ENCODE results near the gene DCBLD1.

DCBLD1 gene

GRCh38 chr6:117504478-117505144 lies 22.1 kb downstream of the DCBLD1 start:
- Histone ChIP-seq H3K9me3 (ENCODE audit: control insufficient read depth, low read depth, low read length) (no peaks in the 10 kb centered on the region), H3K27ac (ENCODE audit: low read length) (no peak overlapping the region), H3K4me3 (ENCODE audit: low read length) (no peak overlapping the region), H3K4me1 (ENCODE audit: control insufficient read depth, low read depth, low read length) (no peaks in the 10 kb centered on the region), H3K9ac (ENCODE audit: low read length) (no peak overlapping the region), H3K36me3 (ENCODE audit: control insufficient read depth, low read depth, low read length) (no peaks in the 10 kb centered on the region), H3K27me3 (ENCODE audit: control insufficient read depth, insufficient read depth, low read length) (no peaks in the 10 kb centered on the region)

- no peaks in the 10 kb centered on the region for H3K27me3 ChIP-seq (ENCODE audit: control insufficient read depth, insufficient read depth, low read length)
- no peaks in the 10 kb centered on the region for H3K9me3 ChIP-seq (ENCODE audit: control insufficient read depth, low read depth, low read length)
- H3K4me1 ChIP-seq (ENCODE audit: control insufficient read depth, low read depth, low read length): no peaks in the 10 kb centered on the region
- H3K27ac ChIP-seq (ENCODE audit: low read length): no peak overlapping the region
- H3K9ac ChIP-seq (ENCODE audit: low read length): no peak overlapping the region
- H3K4me3 ChIP-seq (ENCODE audit: low read length): no peak overlapping the region
- no peaks in the 10 kb centered on the region for H3K36me3 ChIP-seq (ENCODE audit: control insufficient read depth, low read depth, low read length)
Observed at GRCh38 chr6:117505311-117505710, 22.8 kb downstream of the DCBLD1 start.

GRCh38 chr6:117506180-117506835 lies 23.8 kb downstream of the DCBLD1 start:
- H3K36me3 ChIP-seq (ENCODE audit: control insufficient read depth, low read depth, low read length): no peaks in the 10 kb centered on the region

GRCh38 chr6:117506907-117507306 lies 24.4 kb downstream of the DCBLD1 start:
- Histone ChIP-seq H3K36me3 (ENCODE audit: control insufficient read depth, low read depth, low read length) (no peaks in the 10 kb centered on the region), H3K4me3 (ENCODE audit: low read length) (no peak overlapping the region)

More at GRCh38 chr6:117506180-117506835, 23.8 kb downstream of the DCBLD1 start:
- H3K9me3 ChIP-seq (ENCODE audit: control insufficient read depth, low read depth, low read length): no peaks in the 10 kb centered on the region
- no peak overlapping the region for H3K27ac ChIP-seq (ENCODE audit: low read length)
- H3K27me3 ChIP-seq (ENCODE audit: control insufficient read depth, insufficient read depth, low read length): no peaks in the 10 kb centered on the region
- H3K9ac ChIP-seq (ENCODE audit: low read length): no peak overlapping the region
- no peak overlapping the region for H3K4me3 ChIP-seq (ENCODE audit: low read length)
- no peaks in the 10 kb centered on the region for H3K4me1 ChIP-seq (ENCODE audit: control insufficient read depth, low read depth, low read length)

GRCh38 chr6:117508450-117508971 lies 26.0 kb downstream of the DCBLD1 start:
- Histone ChIP-seq H3K27me3 (ENCODE audit: control insufficient read depth, insufficient read depth, low read length) (no peaks in the 10 kb centered on the region), H3K9me3 (ENCODE audit: control insufficient read depth, low read depth, low read length) (no peaks in the 10 kb centered on the region), H3K36me3 (ENCODE audit: control insufficient read depth, low read depth, low read length) (no peaks in the 10 kb centered on the region), H3K27ac (ENCODE audit: low read length) (no peak overlapping the region), H3K4me1 (ENCODE audit: control insufficient read depth, low read depth, low read length) (no peaks in the 10 kb centered on the region), H3K9ac (ENCODE audit: low read length) (no peak overlapping the region), H3K4me3 (ENCODE audit: low read length) (no peak overlapping the region)

More at GRCh38 chr6:117506907-117507306, 24.4 kb downstream of the DCBLD1 start:
- Histone ChIP-seq H3K4me1 (ENCODE audit: control insufficient read depth, low read depth, low read length) (no peaks in the 10 kb centered on the region), H3K27ac (ENCODE audit: low read length) (no peak overlapping the region), H3K9me3 (ENCODE audit: control insufficient read depth, low read depth, low read length) (no peaks in the 10 kb centered on the region), H3K27me3 (ENCODE audit: control insufficient read depth, insufficient read depth, low read length) (no peaks in the 10 kb centered on the region), H3K9ac (ENCODE audit: low read length) (no peak overlapping the region)

GRCh38 chr6:117509021-117509420 lies 26.5 kb downstream of the DCBLD1 start:
- no peak overlapping the region for H3K4me3 ChIP-seq (ENCODE audit: low read length)
- H3K9ac ChIP-seq (ENCODE audit: low read length): no peak overlapping the region
- H3K4me1 ChIP-seq (ENCODE audit: control insufficient read depth, low read depth, low read length): no peaks in the 10 kb centered on the region
- no peaks in the 10 kb centered on the region for H3K9me3 ChIP-seq (ENCODE audit: control insufficient read depth, low read depth, low read length)
- H3K36me3 ChIP-seq (ENCODE audit: control insufficient read depth, low read depth, low read length): no peaks in the 10 kb centered on the region
- no peak overlapping the region for H3K27ac ChIP-seq (ENCODE audit: low read length)
- no peaks in the 10 kb centered on the region for H3K27me3 ChIP-seq (ENCODE audit: control insufficient read depth, insufficient read depth, low read length)

- Histone ChIP-seq H3K4me1 (ENCODE audit: control insufficient read depth, low read depth, low read length) (no peaks in the 10 kb centered on the region), H3K27me3 (ENCODE audit: control insufficient read depth, insufficient read depth, low read length) (no peaks in the 10 kb centered on the region), H3K9me3 (ENCODE audit: control insufficient read depth, low read depth, low read length) (no peaks in the 10 kb centered on the region), H3K27ac (ENCODE audit: low read length) (no peak overlapping the region), H3K4me3 (ENCODE audit: low read length) (no peak overlapping the region), H3K36me3 (ENCODE audit: control insufficient read depth, low read depth, low read length) (no peaks in the 10 kb centered on the region), H3K9ac (ENCODE audit: low read length) (no peak overlapping the region)
Observed at GRCh38 chr6:117512056-117512828, 29.8 kb downstream of the DCBLD1 start.

- H3K4me1 ChIP-seq (ENCODE audit: control insufficient read depth, low read depth, low read length): no peaks in the 10 kb centered on the region
- H3K4me3 ChIP-seq (ENCODE audit: low read length): no peak overlapping the region
- no peak overlapping the region for H3K9ac ChIP-seq (ENCODE audit: low read length)
- H3K9me3 ChIP-seq (ENCODE audit: control insufficient read depth, low read depth, low read length): no peaks in the 10 kb centered on the region
- no peaks in the 10 kb centered on the region for H3K36me3 ChIP-seq (ENCODE audit: control insufficient read depth, low read depth, low read length)
- no peak overlapping the region for H3K27ac ChIP-seq (ENCODE audit: low read length)
- H3K27me3 ChIP-seq (ENCODE audit: control insufficient read depth, insufficient read depth, low read length): no peaks in the 10 kb centered on the region
Observed at GRCh38 chr6:117512987-117513573, 30.6 kb downstream of the DCBLD1 start.

- Histone ChIP-seq H3K27ac (ENCODE audit: low read length) (no peak overlapping the region), H3K4me3 (ENCODE audit: low read length) (no peak overlapping the region), H3K9ac (ENCODE audit: low read length) (no peak overlapping the region), H3K36me3 (ENCODE audit: control insufficient read depth, low read depth, low read length) (no peaks in the 10 kb centered on the region), H3K27me3 (ENCODE audit: control insufficient read depth, insufficient read depth, low read length) (no peaks in the 10 kb centered on the region), H3K9me3 (ENCODE audit: control insufficient read depth, low read depth, low read length) (no peaks in the 10 kb centered on the region), H3K4me1 (ENCODE audit: control insufficient read depth, low read depth, low read length) (no peaks in the 10 kb centered on the region)
Observed at GRCh38 chr6:117513778-117514365, 31.4 kb downstream of the DCBLD1 start.

GRCh38 chr6:117514655-117515054 lies 32.2 kb downstream of the DCBLD1 start:
- no peaks in the 10 kb centered on the region for H3K9me3 ChIP-seq (ENCODE audit: control insufficient read depth, low read depth, low read length)
- no peaks in the 10 kb centered on the region for H3K36me3 ChIP-seq (ENCODE audit: control insufficient read depth, low read depth, low read length)
- H3K27me3 ChIP-seq (ENCODE audit: control insufficient read depth, insufficient read depth, low read length): no peaks in the 10 kb centered on the region
- no peak overlapping the region for H3K9ac ChIP-seq (ENCODE audit: low read length)
- no peaks in the 10 kb centered on the region for H3K4me1 ChIP-seq (ENCODE audit: control insufficient read depth, low read depth, low read length)
- no peak overlapping the region for H3K27ac ChIP-seq (ENCODE audit: low read length)
- H3K4me3 ChIP-seq (ENCODE audit: low read length): no peak overlapping the region

- Histone ChIP-seq H3K27me3 (ENCODE audit: control insufficient read depth, insufficient read depth, low read length) (no peaks in the 10 kb centered on the region), H3K4me1 (ENCODE audit: control insufficient read depth, low read depth, low read length) (no peaks in the 10 kb centered on the region), H3K4me3 (ENCODE audit: low read length) (no peak overlapping the region), H3K36me3 (ENCODE audit: control insufficient read depth, low read depth, low read length) (no peaks in the 10 kb centered on the region), H3K9me3 (ENCODE audit: control insufficient read depth, low read depth, low read length) (no peaks in the 10 kb centered on the region), H3K9ac (ENCODE audit: low read length) (no peak overlapping the region), H3K27ac (ENCODE audit: low read length) (no peak overlapping the region)
Observed at GRCh38 chr6:117515326-117515725, 32.9 kb downstream of the DCBLD1 start.
